H1 (cell line): ENCODE results near the gene SSR2. TPM values are rescaled to one million over a fixed set of nuclear protein-coding genes. Genes with fewer than 3 reads are reported as not detected.
A peak's percentile ranks its signal among the peaks of the same experiment; 100 is the strongest.

Experiments used
- CTCF ChIA-PET: fragments of 300-600 bp; sonication (Branson Sonifier 250); formaldehyde crosslinking; loops from one replicate; lab custom pipeline; 2021; ENCODE audit not compliant: partially characterized antibody; lab: Charles Lee
- POLR2A ChIA-PET: fragments of 300-600 bp; sonication (Branson Sonifier 250); formaldehyde crosslinking; loops from one replicate; lab custom pipeline; 2021; ENCODE audit warnings: inconsistent platforms; ENCODE audit not compliant: partially characterized antibody; lab: Charles Lee
- DNase-seq, 2 experiments: peaks; one replicate each; pipeline versions ENCODE4 v3.0.0 to v3.0.0-alpha.2; 2010 to 2022; ENCODE audit warnings: low spot score in 2 of 2, low read depth in 1 of 2, mixed read lengths in 1 of 2
- FAIRE-seq: peaks from 2 replicates; lab custom pipeline; 2011; peaks lifted over from hg19 to GRCh38; lab: Jason Lieb, UNC
- H2AFZ ChIP-seq: 2 replicates; pipeline ENCODE4 v1.8.1; 2012; ENCODE audit warnings: low read length, inconsistent platforms
- H2AK5ac ChIP-seq: 2 replicates; pipeline ENCODE4 v1.6.1; 2013; ENCODE audit warnings: low read depth, low read length
- H2BK120ac ChIP-seq: replicated peaks from 2 replicates; pipeline ENCODE3; 2013; ENCODE audit warnings: low read depth, low read length, inconsistent platforms
- H2BK12ac ChIP-seq: 2 replicates; pipeline ENCODE4 v1.6.1; 2013; ENCODE audit warnings: low read depth, low read length
- H2BK15ac ChIP-seq: 2 replicates; pipeline ENCODE4 v1.6.1; 2013; ENCODE audit warnings: low read length
- H2BK20ac ChIP-seq: 2 replicates; pipeline ENCODE4 v1.6.1; 2013; ENCODE audit warnings: low read length
- H2BK5ac ChIP-seq: 2 replicates; pipeline ENCODE4 v1.6.1; 2013; ENCODE audit warnings: low read depth, low read length
- H3K14ac ChIP-seq: 2 replicates; pipeline ENCODE4 v1.6.1; 2013; ENCODE audit warnings: inconsistent platforms; ENCODE audit not compliant: insufficient read length
- H3K18ac ChIP-seq: 2 replicates; pipeline ENCODE4 v1.6.1; 2013; ENCODE audit warnings: low read length; ENCODE audit errors: extremely low read depth
- H3K23ac ChIP-seq: 2 replicates; pipeline ENCODE4 v1.6.1; 2013; ENCODE audit warnings: inconsistent platforms; ENCODE audit not compliant: insufficient read length
- H3K23me2 ChIP-seq: 2 replicates; pipeline ENCODE4 v1.6.1; 2013; ENCODE audit warnings: low read depth, low read length
- H3K27ac ChIP-seq: 2 replicates; pipeline ENCODE4 v1.6.1; 2011; ENCODE audit warnings: low read depth, low read length, inconsistent platforms
- H3K27me3 ChIP-seq, 4 experiments: replicated peaks in 1 of 4; 1 replicate in 1 of 4; 2 replicates in 3 of 4; pipeline versions ENCODE4 v1.6.1 to v1.8.1; 2011 to 2013; ENCODE audit warnings: low read length in 3 of 4, mild to moderate bottlenecking in 3 of 4, inconsistent platforms in 2 of 4, mixed read lengths in 2 of 4, moderate library complexity in 1 of 4; ENCODE audit not compliant: control insufficient read depth in 3 of 4, insufficient read depth in 3 of 4; ENCODE audit errors: extremely low read depth in 1 of 4
- H3K36me3 ChIP-seq, 4 experiments: 2 replicates each; pipeline versions ENCODE4 v1.6.1 to v1.8.1; 2011 to 2013; ENCODE audit warnings: mild to moderate bottlenecking in 4 of 4, low read length in 3 of 4, moderate library complexity in 2 of 4, control low read depth in 1 of 4, inconsistent platforms in 1 of 4; ENCODE audit not compliant: insufficient read depth in 4 of 4, control insufficient read depth in 2 of 4
- H3K4ac ChIP-seq: replicated peaks from 2 replicates; pipeline ENCODE3; 2013; ENCODE audit warnings: low read length, low read depth, mixed read lengths, inconsistent platforms; ENCODE audit not compliant: insufficient read length
- H3K4me1 ChIP-seq, 4 experiments: replicated peaks in 1 of 4; 1 replicate in 1 of 4; 2 replicates in 3 of 4; pipeline versions ENCODE4 v1.6.1 to v1.8.1; 2011 to 2013; ENCODE audit warnings: low read length in 3 of 4, inconsistent platforms in 2 of 4, mixed read lengths in 1 of 4; ENCODE audit not compliant: insufficient read depth in 4 of 4, control insufficient read depth in 3 of 4
- H3K4me2 ChIP-seq, 2 experiments: 2 replicates each; pipeline versions ENCODE4 v1.6.1 to v1.8.1; 2011 to 2013; ENCODE audit warnings: low read depth in 2 of 2, low read length in 2 of 2, control low read depth in 1 of 2, inconsistent platforms in 1 of 2, mild to moderate bottlenecking in 1 of 2; ENCODE audit not compliant: insufficient read depth in 1 of 2
- H3K4me3 ChIP-seq, 4 experiments: fragments of 200-600, 300-600 bp in 1 of 4; sonication (generic), shearing (Covaris generic), sonication (Bioruptor Twin) in 1 of 4; 2 replicates each; pipeline versions ENCODE4 v1.5.1 to v1.8.1; 2011 to 2016; ENCODE audit warnings: low read length in 4 of 4, low read depth in 3 of 4, control low read depth in 2 of 4, inconsistent platforms in 2 of 4, mild to moderate bottlenecking in 2 of 4, mixed read lengths in 1 of 4, moderate library complexity in 1 of 4; ENCODE audit not compliant: insufficient read depth in 2 of 4; ENCODE audit errors: extremely low read depth in 1 of 4
- H3K56ac ChIP-seq: replicated peaks from 2 replicates; pipeline ENCODE3; 2013; ENCODE audit warnings: low read depth, mild to moderate bottlenecking, mixed read lengths, low read length, inconsistent platforms; ENCODE audit not compliant: insufficient read length
- H3K79me1 ChIP-seq: 2 replicates; pipeline ENCODE4 v1.6.1; 2013; ENCODE audit warnings: low read depth, low read length, control low read depth
- H3K79me2 ChIP-seq, 2 experiments: 2 replicates each; pipeline versions ENCODE4 v1.6.1 to v1.8.1; 2012 to 2013; ENCODE audit warnings: low read length in 2 of 2, mild to moderate bottlenecking in 2 of 2, inconsistent platforms in 1 of 2; ENCODE audit not compliant: insufficient read depth in 2 of 2, control insufficient read depth in 1 of 2
- H3K9ac ChIP-seq, 4 experiments: replicated peaks in 1 of 4; 1 replicate in 1 of 4; 2 replicates in 3 of 4; pipeline versions ENCODE4 v1.6.1 to v1.8.1; 2011 to 2013; ENCODE audit warnings: low read depth in 3 of 4, low read length in 3 of 4, control low read depth in 2 of 4, mild to moderate bottlenecking in 2 of 4, moderate library complexity in 2 of 4, inconsistent platforms in 1 of 4; ENCODE audit errors: extremely low read depth in 1 of 4
- H3K9me3 ChIP-seq, 2 experiments: 2 replicates each; pipeline versions ENCODE4 v1.6.1 to v1.8.1; 2012 to 2013; ENCODE audit warnings: mild to moderate bottlenecking in 2 of 2, moderate library complexity in 2 of 2, control low read depth in 1 of 2, inconsistent platforms in 1 of 2, low read depth in 1 of 2, low read length in 1 of 2, mixed read lengths in 1 of 2; ENCODE audit not compliant: insufficient read depth in 2 of 2
- H4K20me1 ChIP-seq, 2 experiments: replicated peaks in 1 of 2; 2 replicates each; pipeline versions ENCODE3 to v1.8.1; 2011 to 2013; ENCODE audit warnings: inconsistent platforms in 2 of 2, low read length in 2 of 2, mild to moderate bottlenecking in 1 of 2; ENCODE audit not compliant: insufficient read depth in 2 of 2, control insufficient read depth in 1 of 2
- H4K5ac ChIP-seq: 2 replicates; pipeline ENCODE4 v1.6.1; 2013; ENCODE audit warnings: low read length, low read depth, mixed read lengths, inconsistent platforms; ENCODE audit not compliant: insufficient read length
- H4K8ac ChIP-seq: 2 replicates; pipeline ENCODE4 v1.8.0; 2013; ENCODE audit warnings: mild to moderate bottlenecking, moderate library complexity, low read length, inconsistent platforms; ENCODE audit not compliant: insufficient read depth; ENCODE audit errors: extremely low read depth
- H4K91ac ChIP-seq: replicated peaks from 2 replicates; pipeline ENCODE3; 2013; ENCODE audit warnings: low read length, mixed read lengths, inconsistent platforms; ENCODE audit not compliant: insufficient read length
- MAFK ChIP-seq: IDR thresholded peaks from 2 replicates; pipeline ENCODE4 v1.6.1; 2012; ENCODE audit warnings: low read depth, mild to moderate bottlenecking, improper control_type of control experiment, low read length
- USF2 ChIP-seq: IDR thresholded peaks from 2 replicates; pipeline ENCODE4 v1.6.1; 2011; ENCODE audit warnings: low read length, improper control_type of control experiment
- WGBS, 2 experiments: shearing (Covaris generic) in 1 of 2; methylation state at CpG; one replicate each; pipeline versions ENCODE4 v1.1.6 to v1.1.7; 2013 to 2015; ENCODE audit warnings: low lambda C conversion rate in 2 of 2, mixed read lengths in 2 of 2, inconsistent platforms in 1 of 2, low coverage in 1 of 2, missing lambda C conversion rate in 1 of 2; ENCODE audit not compliant: insufficient replicate concordance in 2 of 2, insufficient coverage in 1 of 2, insufficient read length in 1 of 2; ENCODE audit errors: extremely low coverage in 1 of 2, missing lambda C conversion rate in 1 of 2; 5-methylcytosine and 5-hydroxymethylcytosine counted together
- polyA plus RNA-seq, 7 experiments: library from polyadenylated mRNA; depleted of rRNA in 3 of 7; stranded (reverse) in 5 of 7; unstranded in 2 of 7; fragments of >200 nt in 5 of 7; fragments of 200-250 nt in 2 of 7; gene quantifications; 1 replicate in 5 of 7; 2 replicates in 1 of 7; 4 replicates in 1 of 7; pipeline versions ENCODE4 v1.2.1 to v1.2.3, GENCODE V29; 2011 to 2013; ENCODE audit warnings: missing spikeins in 2 of 7, mixed read lengths in 2 of 7
- total RNA-seq: library from RNA; stranded (reverse); fragmentation: NEBNext Ultra II Directional; extraction: Animal tissue kit (Norgen Biotek cat#: 25700); gene quantifications from 2 replicates; pipeline ENCODE4 v1.2.1, GENCODE V29; 2021

SSR2 gene
- total and polyA plus RNA-seq, 2 of the 8 experiments (the other 6 are each of a cell fraction or from before 2014, with no cell fraction given) = 190 to 648 TPM

- no peak overlapping the region for H3K4me2 ChIP-seq
These were observed 24.3 kb upstream of the SSR2 start for GRCh38 chr1:156045076-156045475.

More at GRCh38 chr1:156045076-156045475, 24.3 kb upstream of the SSR2 start:
- Histone ChIP-seq H3K56ac (no peak overlapping the region), H3K27me3 (no peaks in the 10 kb centered on the region), H2BK20ac (no peak overlapping the region), H3K4me1 (no peaks in the 10 kb centered on the region), H4K5ac (no peak overlapping the region), H4K8ac (no peak overlapping the region), H3K79me2 (no peaks in the 10 kb centered on the region), H3K23me2 (no peaks in the 10 kb centered on the region), H3K79me1 (peaks cover 1% of the 10 kb centered on the region; the same call in 1 of the 2 replicates), H2BK120ac (no peak overlapping the region), H3K18ac (no peak overlapping the region), H3K14ac (no peak overlapping the region), H3K4ac (no peak overlapping the region), H2BK15ac (no peak overlapping the region), H2BK12ac (no peak overlapping the region), H4K20me1 (peaks cover 0 to 2% of the 10 kb centered on the region in 2 experiments), H2AFZ (no peak overlapping the region), H3K9me3 (no peaks in the 10 kb centered on the region), H3K23ac (no peak overlapping the region), H2BK5ac (no peak overlapping the region), H2AK5ac (no peak overlapping the region), H3K4me3 (no peak overlapping the region), H3K27ac (no peak overlapping the region), H4K91ac (no peak overlapping the region), H3K9ac (peak overlapping the region in 1 of 4 experiments; percentile 11; a peak in 1 of 7 replicates), H3K36me3 (peaks cover 13 to 49% (median 41%) of the 10 kb centered on the region in 4 experiments; a peak in 7 of 8 replicates)
- DNase-seq (no peak), FAIRE-seq (no peak)
- ChIA-PET POLR2A (interaction anchor here (0.5 to 1.4 kb wide), 5 partner anchors 12 to 122 kb away, joined by 3 to 5 read pairs (median 4); no protein-coding TSS in a partner anchor), CTCF (interaction anchor here (0.6 to 12.9 kb wide), 8 partner anchors 12 to 107 kb away, joined by 3 to 139 read pairs (median 3); partner anchors contain the start of gene RAB25)
- no peak for TF ChIP-seq USF2
- no peak for TF ChIP-seq MAFK
- 90% methylated on average over 4 of the region's 4 CpGs; no CpG with 5 or more reads in 1 of the 2 experiments for WGBS, 2 experiments
